CD14-positive monocyte (primary cell): Measurements from ENCODE around the gene ZNF630. TPM values are rescaled to one million over a fixed set of nuclear protein-coding genes. Genes with fewer than 3 reads are reported as not detected.

Experiments
- DNase-seq, 3 donors: peaks; one replicate each; pipeline ENCODE4 v3.0.0-alpha.2; 2011 to 2022
- H2AFZ ChIP-seq: 2 replicates; pipeline ENCODE4 v1.6.0; 2012; ENCODE audit warnings: mild to moderate bottlenecking, low read depth, low read length, inconsistent platforms; ENCODE audit not compliant: insufficient read depth, poor library complexity, severe bottlenecking
- H3K27ac ChIP-seq, 2 donors: 1 replicate in 1 of 2; 2 replicates in 1 of 2; pipeline ENCODE4 v1.5.1; 2012 to 2013; ENCODE audit warnings: low read length in 2 of 2, control low read depth in 1 of 2, inconsistent platforms in 1 of 2, low read depth in 1 of 2, mild to moderate bottlenecking in 1 of 2
- H3K27me3 ChIP-seq, 2 donors: one replicate each; pipeline versions ENCODE4 v1.6.0 to v1.6.1; 2011 to 2013; ENCODE audit warnings: low read length in 2 of 2; ENCODE audit not compliant: control insufficient read depth in 2 of 2, insufficient read depth in 2 of 2
- H3K36me3 ChIP-seq, 2 donors: replicated peaks in 1 of 2; 1 replicate in 1 of 2; 2 replicates in 1 of 2; pipeline versions ENCODE4 v1.5.1 to v1.6.1; 2012 to 2013; ENCODE audit warnings: low read length in 2 of 2, control low read depth in 1 of 2, inconsistent platforms in 1 of 2, mild to moderate bottlenecking in 1 of 2; ENCODE audit not compliant: insufficient read depth in 2 of 2, control insufficient read depth in 1 of 2
- H3K4me1 ChIP-seq, 2 donors: 1 replicate in 1 of 2; 2 replicates in 1 of 2; pipeline versions ENCODE4 v1.5.1 to v1.6.1; 2012 to 2013; ENCODE audit warnings: low read length in 2 of 2, control low read depth in 1 of 2, inconsistent platforms in 1 of 2, mild to moderate bottlenecking in 1 of 2, moderate library complexity in 1 of 2; ENCODE audit not compliant: insufficient read depth in 2 of 2, control insufficient read depth in 1 of 2
- H3K4me2 ChIP-seq: replicated peaks from 2 replicates; pipeline ENCODE3; 2012; ENCODE audit warnings: low read length, moderate library complexity, mild to moderate bottlenecking; ENCODE audit not compliant: poor library complexity, severe bottlenecking; ENCODE audit errors: extremely low read depth
- H3K4me3 ChIP-seq, 3 experiments: fragments of 200-600 bp in 1 of 3; sonication (generic) in 1 of 3; replicated peaks in 1 of 3; 1 replicate in 2 of 3; 2 replicates in 1 of 3; pipeline ENCODE4 v1.5.1; 2011 to 2013; ENCODE audit warnings: low read length in 3 of 3, mild to moderate bottlenecking in 3 of 3, control low read depth in 2 of 3, low read depth in 2 of 3, inconsistent platforms in 1 of 3, moderate library complexity in 1 of 3
- H3K79me2 ChIP-seq: 2 replicates; pipeline ENCODE4 v1.6.0; 2012; ENCODE audit warnings: mild to moderate bottlenecking, control low read depth, inconsistent platforms, low read length, moderate library complexity; ENCODE audit not compliant: insufficient read depth
- H3K9ac ChIP-seq: 2 replicates; pipeline ENCODE4 v1.6.0; 2017; ENCODE audit warnings: low read length, mild to moderate bottlenecking; ENCODE audit not compliant: insufficient read depth, poor library complexity, severe bottlenecking
- H3K9me3 ChIP-seq, 2 donors: replicated peaks in 1 of 2; 1 replicate in 1 of 2; 2 replicates in 1 of 2; pipeline versions ENCODE4 v1.5.1 to v1.6.1; 2012 to 2013; ENCODE audit warnings: low read length in 2 of 2, control low read depth in 1 of 2; ENCODE audit not compliant: control insufficient read depth in 1 of 2, insufficient read depth in 1 of 2
- H4K20me1 ChIP-seq: 2 replicates; pipeline ENCODE4 v1.6.0; 2012; ENCODE audit warnings: mild to moderate bottlenecking, low read length, control low read depth, moderate library complexity; ENCODE audit not compliant: insufficient read depth
- H3K27ac Mint-ChIP-seq, 7 donors: one replicate each; pipeline ENCODE4 v1.8.0; 2020; ENCODE audit warnings: mild to moderate bottlenecking in 7 of 7, mixed read lengths in 7 of 7, moderate library complexity in 6 of 7, inconsistent platforms in 2 of 7
- H3K27me3 Mint-ChIP-seq, 3 donors: one replicate each; pipeline ENCODE4 v1.8.0; 2021 to 2022; ENCODE audit warnings: low read depth in 3 of 3, mild to moderate bottlenecking in 3 of 3, mixed read lengths in 3 of 3, moderate library complexity in 3 of 3, inconsistent platforms in 1 of 3
- H3K36me3 Mint-ChIP-seq, 2 donors: one replicate each; pipeline ENCODE4 v1.8.0; 2020; ENCODE audit warnings: mixed read lengths in 2 of 2, inconsistent platforms in 1 of 2, mild to moderate bottlenecking in 1 of 2
- H3K4me1 Mint-ChIP-seq: one replicate; pipeline ENCODE4 v1.8.0; 2020; ENCODE audit warnings: mild to moderate bottlenecking, mixed read lengths
- H3K4me3 Mint-ChIP-seq, 2 donors: one replicate each; pipeline ENCODE4 v1.8.0; 2020; ENCODE audit warnings: mild to moderate bottlenecking in 2 of 2, mixed read lengths in 2 of 2, moderate library complexity in 1 of 2
- H3K9me3 Mint-ChIP-seq, 7 donors: one replicate each; pipeline ENCODE4 v1.8.0; 2020 to 2022; ENCODE audit warnings: mixed read lengths in 7 of 7, mild to moderate bottlenecking in 6 of 7, moderate library complexity in 6 of 7, inconsistent platforms in 2 of 7
- CTCF ChIP-seq: fragments of 200-600 bp; IDR thresholded peaks from one replicate; pipeline ENCODE4 v1.8.0; 2022; ENCODE audit warnings: antibody characterized with exemption, mild to moderate bottlenecking
- WGBS: methylation state at CpG from one replicate; pipeline ENCODE4 v1.1.5; 2013; ENCODE audit warnings: missing lambda C conversion rate; ENCODE audit not compliant: insufficient coverage; 5-methylcytosine and 5-hydroxymethylcytosine counted together
- intact Hi-C, 2 donors: fragments of 100-400 bp; cut with micrococcal nuclease; formaldehyde crosslinking; loops; one replicate each; pipeline versions ENCODE4 v1.15.0 to v1.15.1; 2023
- polyA plus RNA-seq, 3 donors: library from polyadenylated mRNA; depleted of rRNA in 1 of 3; unstranded in 2 of 3; stranded (reverse) in 1 of 3; fragments of 300-500 nt in 2 of 3; fragments of >200 nt in 1 of 3; fragmentation: Illumina TruSeq in 2 of 3; gene quantifications; 1 replicate in 2 of 3; 2 replicates in 1 of 3; pipeline ENCODE4 v1.2.3, GENCODE V29; 2012 to 2021

Gene ZNF630
- polyA plus RNA-seq, 3 donors: 0.56 to 1.7 (median 0.87) TPM

GRCh38 chrX:48083706-48084105 is 12.3 kb upstream of the ZNF630 start:
- H3K36me3 Mint-ChIP-seq: no peaks in the 10 kb centered on the region
- Histone ChIP-seq H3K27me3 (no peaks in the 10 kb centered on the region), H3K36me3 (no peaks in the 10 kb centered on the region), H2AFZ (no peak overlapping the region), H4K20me1 (no peaks in the 10 kb centered on the region), H3K4me3 (no peak overlapping the region), H3K9me3 (no peaks in the 10 kb centered on the region), H3K4me1 (peaks cover 0 to 3% of the 10 kb centered on the region in 2 donors), H3K4me2 (no peak overlapping the region), H3K9ac (no peak overlapping the region), H3K27ac (no peak overlapping the region), H3K79me2 (no peaks in the 10 kb centered on the region)
- DNase-seq: no peak
- intact Hi-C loops: no loop called here
- H3K9me3 Mint-ChIP-seq: peaks cover 0 to 3% (median 0%) of the 10 kb centered on the region in 7 donors
- peaks cover 8% of the 10 kb centered on the region for H3K4me1 Mint-ChIP-seq
- H3K27ac Mint-ChIP-seq: peak overlapping the region in 1 of 7 donors; percentile 50
- H3K27me3 Mint-ChIP-seq: peaks cover 0 to 3% (median 0%) of the 10 kb centered on the region in 3 donors
- 86% methylated on average over 1 of the region's 5 CpGs for WGBS
- no peak overlapping the region for H3K4me3 Mint-ChIP-seq
- TF ChIP-seq CTCF: no peak

GRCh38 chrX:48083212-48083611 is 11.8 kb upstream of the ZNF630 start:
- no peaks in the 10 kb centered on the region for H3K79me2 ChIP-seq
- H3K27ac ChIP-seq: no peak overlapping the region
- H3K27ac Mint-ChIP-seq: no peak overlapping the region
- H2AFZ ChIP-seq: no peak overlapping the region
- no peaks in the 10 kb centered on the region for H3K36me3 Mint-ChIP-seq
- H3K27me3 Mint-ChIP-seq: peaks cover 0 to 3% (median 0%) of the 10 kb centered on the region in 3 donors
- DNase-seq: peak in 2 of 3 donors; percentile 14 to 16
- peak; percentile 43 for TF ChIP-seq CTCF
- no peak overlapping the region for H3K4me3 ChIP-seq
- H3K4me2 ChIP-seq: no peak overlapping the region
- no peaks in the 10 kb centered on the region for H3K27me3 ChIP-seq
- intact Hi-C loops: no loop called here
- no peak overlapping the region for H3K9ac ChIP-seq
- H3K4me1 Mint-ChIP-seq: peaks cover 8% of the 10 kb centered on the region
- no peaks in the 10 kb centered on the region for H3K36me3 ChIP-seq
- peaks cover 0 to 3% of the 10 kb centered on the region in 2 donors for H3K4me1 ChIP-seq
- H3K4me3 Mint-ChIP-seq: no peak overlapping the region
- H4K20me1 ChIP-seq: no peaks in the 10 kb centered on the region
- 0% methylated on average over 1 of the region's 9 CpGs for WGBS
- H3K9me3 Mint-ChIP-seq: peaks cover 0 to 5% (median 0%) of the 10 kb centered on the region in 7 donors
- no peaks in the 10 kb centered on the region for H3K9me3 ChIP-seq
